ENCODE results near the gene ARSI. TPM values are rescaled to one million over a fixed set of nuclear protein-coding genes. Genes with fewer than 3 reads are reported as not detected.

ARSI gene
- total and polyA plus RNA-seq, 2 donors (not counting 3 experiments of a cell fraction or from before 2014, with no cell fraction given), result 0.17 to 0.20 TPM

- intact Hi-C loops (cut with micrococcal nuclease), result no loop called here
- no peak overlapping the region for H3K9ac ChIP-seq (replicated peaks; ENCODE audit: extremely low read depth, insufficient read depth, low read length)
- dilution Hi-C loops (cut with MboI; ENCODE audit: extremely low pct_ligation_motif_present, low sequenced_read_pairs), result no loop called here
- no peak overlapping the region for H3K4me3 ChIP-seq (replicated peaks in 1 of 3; ENCODE audit: insufficient read depth in 1 of 3, low read depth in 1 of 3, low read length in 3 of 3)
- CTCF ChIA-PET, result interaction anchor here (1.0 kb wide), 2 partner anchors 11 to 14 kb away, joined by 3 read pairs; no protein-coding TSS in a partner anchor
- DNase-seq (ENCODE audit: low read depth, low spot score) (no peak), FAIRE-seq (no peak)
- no peaks in the 10 kb centered on the region for H3K36me3 ChIP-seq (ENCODE audit: control insufficient read depth in 2 of 2, extremely low read depth in 1 of 2, insufficient read depth in 2 of 2, low read length in 2 of 2)
- POLR2A ChIA-PET, result no interaction called here
- no peak overlapping the region for H3K27ac ChIP-seq (ENCODE audit: insufficient read depth, low read depth, low read length)
- no peaks in the 10 kb centered on the region for H3K9me3 ChIP-seq (replicated peaks; ENCODE audit: control insufficient read depth, insufficient read depth, low read length)
- H3K27me3 ChIP-seq (ENCODE audit: control insufficient read depth in 2 of 2, insufficient read depth in 2 of 2, low read length in 2 of 2), result no peaks in the 10 kb centered on the region
- H3K4me2 ChIP-seq (ENCODE audit: insufficient read depth, low read length), result no peak overlapping the region
- no peaks in the 10 kb centered on the region for H3K9me1 ChIP-seq (replicated peaks; ENCODE audit: control insufficient read depth, extremely low read depth, insufficient read depth, low read length)
- no peak overlapping the region for H2AFZ ChIP-seq (ENCODE audit: low read depth, low read length)
- no peak for TF ChIP-seq MAX (IDR thresholded peaks at IDR 0.05; ENCODE audit: insufficient read depth, insufficient read length)
- TF ChIP-seq POLR2A (IDR thresholded peaks at IDR 0.05; ENCODE audit: low read depth, low read length), result no peak
- TF ChIP-seq JUN (IDR thresholded peaks at IDR 0.05; ENCODE audit: borderline replicate concordance, insufficient read depth, insufficient read length, low read depth), result no peak
- no peak for TF ChIP-seq EZH2 (IDR thresholded peaks at IDR 0.05; ENCODE audit: borderline replicate concordance, low read depth, low read length, severe bottlenecking)
- no peak for TF ChIP-seq POLR2AphosphoS5 (IDR thresholded peaks at IDR 0.05; ENCODE audit: insufficient read depth, low read depth, low read length)
- no peak for TF ChIP-seq MYC (IDR thresholded peaks at IDR 0.05; ENCODE audit: low read depth, low read length)
- no peak for TF ChIP-seq FOS (IDR thresholded peaks at IDR 0.05; ENCODE audit: borderline replicate concordance, insufficient read depth, low read length)
- TF ChIP-seq GATA2 (IDR thresholded peaks at IDR 0.05; ENCODE audit: insufficient read depth, insufficient read length, low read depth, low read length), result no peak
- no peak for TF ChIP-seq CTCF (IDR thresholded peaks at IDR 0.05; ENCODE audit: extremely low read depth in 1 of 2, insufficient read depth in 1 of 2, low read depth in 1 of 2, low read length in 2 of 2)
- no peaks in the 10 kb centered on the region for H4K20me1 ChIP-seq (replicated peaks; ENCODE audit: control insufficient read depth, extremely low read depth, insufficient read depth, low read length)
- H3K79me2 ChIP-seq (ENCODE audit: control insufficient read depth, insufficient read depth, low read length), result no peaks in the 10 kb centered on the region
- no TSS peak for BruUV-seq (replicated peaks)
- H3K4me1 ChIP-seq (ENCODE audit: control insufficient read depth, extremely low read depth, insufficient read depth, low read length), result no peaks in the 10 kb centered on the region
Observed at GRCh38 chr5:150258130-150258529, 44.6 kb downstream of the ARSI start.

Measured in endothelial cell of umbilical vein (primary cell).